Measurements from ENCODE around the gene RNF111.
"Not testable (repeated sequence)": the region's sequence is repeated elsewhere in the genome, so short reads cannot be mapped to it uniquely, and the experiment has no call there.

Gene RNF111

DNA sequence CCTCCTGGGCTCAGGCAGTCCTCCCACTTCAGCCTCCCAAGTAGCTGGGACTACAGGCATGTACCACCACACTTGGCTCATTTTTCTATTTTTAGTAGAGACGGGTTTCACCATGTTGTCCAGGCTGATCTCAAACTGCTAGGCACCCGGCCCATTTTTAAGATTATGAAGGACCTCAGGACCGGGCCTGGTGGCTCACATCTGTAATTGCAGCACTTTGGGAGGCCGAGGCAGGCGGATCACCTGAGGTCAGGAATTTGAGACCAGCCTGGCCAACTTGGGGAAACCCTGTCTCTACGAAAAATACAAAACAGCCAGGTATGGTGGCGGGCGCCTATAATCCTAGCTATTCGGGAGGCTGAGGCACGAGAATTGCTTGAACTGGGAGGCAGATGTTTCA is 12.8 kb downstream of the RNF111 start:
- DNase-seq, result not testable (repeated sequence)

DNA sequence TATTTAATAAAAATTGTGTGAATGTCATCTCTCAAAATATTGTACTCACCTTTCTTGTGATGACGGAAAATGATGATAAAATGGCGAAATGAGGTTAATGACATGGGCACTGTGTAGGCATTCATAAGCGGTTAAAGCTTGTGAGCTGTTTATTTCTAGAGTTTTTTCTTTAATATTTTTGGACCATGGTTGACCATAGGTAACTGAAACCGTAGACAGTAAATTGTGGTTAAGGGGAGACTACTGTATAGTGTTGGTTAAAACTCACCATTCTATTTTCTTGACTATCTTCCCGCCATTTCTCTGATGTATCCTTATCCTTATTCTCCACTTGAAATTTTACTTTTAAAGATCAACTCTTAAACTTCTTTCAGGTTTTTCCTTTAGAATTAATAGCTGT is 14.5 kb downstream of the RNF111 start:
- no peak for DNase-seq

DNA sequence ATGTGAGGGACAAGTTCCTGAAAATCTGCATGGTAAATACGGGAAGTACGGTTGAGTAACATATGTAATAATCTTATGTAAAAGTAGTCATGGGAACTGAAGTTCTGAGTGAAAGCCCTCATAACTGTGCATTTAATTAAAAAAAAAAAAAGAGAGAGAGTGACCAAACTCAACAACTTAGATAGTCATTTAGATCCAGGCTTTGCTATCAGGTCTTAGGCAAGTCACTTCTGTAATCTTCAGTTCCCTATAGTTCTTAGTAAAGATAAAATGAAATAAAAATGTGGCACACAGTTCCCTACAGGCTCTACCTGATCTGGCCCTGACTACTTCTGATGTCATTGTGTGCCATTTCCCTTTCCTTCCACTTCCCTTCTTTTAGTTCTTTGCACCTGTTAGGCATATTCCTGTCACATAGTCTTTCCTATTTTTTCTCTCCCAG is 15.0 kb downstream of the RNF111 start:
- DNase-seq, result peak; percentile 40 to 95 (median 66)

DNA sequence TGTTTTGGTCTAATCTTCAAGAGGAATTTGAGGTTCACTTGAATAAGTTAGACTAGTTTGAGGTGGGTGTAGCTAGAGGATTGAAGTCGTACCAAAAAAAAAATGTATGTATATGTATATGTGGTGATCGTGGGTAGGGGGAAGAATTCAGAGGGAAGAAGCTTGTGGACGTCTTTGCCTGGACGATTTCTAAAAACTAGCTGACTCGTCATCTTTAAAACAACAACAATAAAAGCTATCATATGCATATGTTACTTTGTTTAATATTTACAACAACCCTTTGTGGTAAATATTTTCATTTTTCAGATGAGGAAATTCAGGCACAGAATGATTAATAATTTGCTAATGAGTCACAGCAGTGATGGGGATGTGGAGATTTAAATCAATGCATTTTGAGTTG is 18.1 kb downstream of the RNF111 start:
- no peak for DNase-seq

DNA sequence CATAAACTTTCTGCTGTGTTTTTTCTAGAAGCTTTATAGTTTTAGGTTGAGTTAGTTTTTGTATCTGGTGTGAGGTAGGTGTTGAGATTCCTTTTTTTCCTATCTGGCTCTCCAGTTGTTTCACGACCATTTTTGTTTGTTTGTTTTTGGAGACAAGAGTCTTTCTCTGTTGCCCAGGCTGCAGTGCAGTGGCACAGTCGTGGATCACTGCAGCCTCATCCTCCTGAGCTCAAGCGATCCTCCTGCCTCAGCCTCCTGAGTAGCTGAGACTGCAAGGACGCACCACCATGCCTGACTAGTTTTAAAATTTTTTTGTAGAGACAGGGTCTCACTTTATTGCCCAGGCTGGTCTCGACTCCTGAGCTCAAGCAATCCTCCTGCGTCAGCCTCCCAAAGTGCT is 20.6 kb downstream of the RNF111 start:
- DNase-seq, result no peak

DNA sequence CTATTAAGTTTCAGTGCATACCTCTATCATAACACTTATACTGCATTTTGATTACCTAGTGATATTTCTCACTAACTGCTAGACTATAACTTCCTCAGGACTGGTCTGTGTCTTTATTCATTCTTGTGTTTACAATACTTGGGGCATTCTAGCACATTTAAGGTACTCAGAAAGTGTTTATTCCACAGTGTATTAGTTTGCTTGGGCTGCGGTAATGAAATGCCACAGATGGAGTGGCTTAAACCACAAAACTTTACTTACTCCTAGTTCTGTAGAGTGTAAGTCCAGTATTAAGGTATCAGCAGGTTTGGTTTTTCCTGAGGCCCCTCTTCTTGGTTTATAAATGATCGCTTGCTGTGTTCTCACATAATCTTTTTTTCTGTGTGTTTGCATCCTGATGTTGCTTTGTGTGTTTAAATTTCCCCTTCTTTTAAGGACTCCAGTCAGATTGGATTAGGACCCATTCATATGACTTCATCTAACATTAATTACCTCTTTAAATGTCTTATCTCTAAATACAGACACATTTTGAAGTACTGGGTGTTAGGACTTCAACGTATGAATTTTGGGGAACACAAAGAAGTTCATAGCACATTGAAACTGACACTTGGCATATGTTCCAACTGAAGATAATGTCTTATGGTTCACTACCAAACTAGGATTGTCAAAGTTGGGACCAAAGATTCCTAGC is 23.9 kb downstream of the RNF111 start:
- DNase-seq, result no peak

DNA sequence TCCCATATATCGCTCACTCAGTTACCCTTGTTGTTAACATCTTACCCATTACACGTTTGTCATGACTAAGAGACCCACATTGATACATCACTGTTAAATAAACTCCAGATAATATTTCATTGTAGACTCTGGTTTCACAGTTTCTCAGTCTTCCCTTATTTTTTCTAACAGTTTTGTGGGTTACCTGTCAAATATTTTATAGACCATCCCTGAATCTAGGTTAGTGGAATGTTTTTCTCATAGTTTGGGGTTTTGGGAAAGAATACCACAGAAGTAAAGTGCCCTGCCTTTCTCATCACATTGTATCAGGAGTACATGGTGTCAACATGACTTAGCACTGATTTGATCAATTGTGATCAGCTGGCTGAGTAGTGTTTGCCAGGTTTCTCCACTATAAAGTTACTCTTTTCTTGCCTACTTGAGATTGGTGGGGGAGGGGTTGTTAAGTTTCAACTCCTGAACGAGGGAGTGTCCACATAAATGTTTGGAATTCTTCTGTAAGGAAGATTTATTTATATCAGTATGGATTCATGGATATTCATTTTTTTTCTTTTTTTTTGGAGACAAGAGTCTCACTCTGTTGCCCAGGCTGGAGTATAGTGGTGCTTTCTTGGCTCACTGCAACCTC is 25.9 kb downstream of the RNF111 start:
- DNase-seq, result no peak

DNA sequence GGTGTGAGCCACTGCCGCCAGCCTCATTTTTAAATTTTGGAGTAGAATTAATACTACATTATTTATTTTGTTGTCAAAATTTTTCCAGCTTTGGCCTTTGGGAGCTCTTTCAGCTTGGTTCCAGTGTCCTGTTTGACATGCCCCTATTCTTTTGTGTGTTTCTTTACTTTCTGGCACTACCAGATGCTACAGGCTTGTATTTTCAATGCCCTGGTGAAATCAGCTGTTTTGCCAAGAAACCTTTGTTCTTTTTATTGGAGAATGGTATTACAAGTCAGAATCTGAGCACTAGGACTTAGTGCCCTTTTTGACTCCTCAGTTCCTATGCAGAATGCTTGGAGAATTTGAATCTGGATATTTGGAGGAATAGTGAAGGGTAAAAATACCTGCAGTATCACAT is 26.6 kb downstream of the RNF111 start:
- DNase-seq, result no peak

DNA sequence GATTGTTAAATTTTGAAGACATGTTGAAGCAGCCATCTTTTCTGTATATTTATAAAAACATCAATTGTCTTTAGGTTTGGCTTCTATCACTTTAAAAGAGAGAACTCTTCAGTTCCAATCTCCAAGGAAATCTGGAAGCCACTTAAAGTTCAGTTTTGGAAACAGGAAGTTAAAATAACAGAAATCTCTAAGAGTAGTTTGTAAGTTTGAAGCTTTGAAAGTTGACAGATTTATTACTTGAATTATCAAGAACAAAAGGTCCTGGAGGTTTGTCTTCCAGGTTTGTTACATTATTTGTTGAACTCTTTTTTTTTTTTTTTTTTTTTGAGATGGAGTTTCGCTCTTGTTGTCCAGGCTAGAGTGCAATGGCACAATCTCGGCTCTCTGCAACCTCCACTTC is 30.0 kb downstream of the RNF111 start:
- peak in 2 of 4 experiments; percentile 30 to 47 for DNase-seq

DNA sequence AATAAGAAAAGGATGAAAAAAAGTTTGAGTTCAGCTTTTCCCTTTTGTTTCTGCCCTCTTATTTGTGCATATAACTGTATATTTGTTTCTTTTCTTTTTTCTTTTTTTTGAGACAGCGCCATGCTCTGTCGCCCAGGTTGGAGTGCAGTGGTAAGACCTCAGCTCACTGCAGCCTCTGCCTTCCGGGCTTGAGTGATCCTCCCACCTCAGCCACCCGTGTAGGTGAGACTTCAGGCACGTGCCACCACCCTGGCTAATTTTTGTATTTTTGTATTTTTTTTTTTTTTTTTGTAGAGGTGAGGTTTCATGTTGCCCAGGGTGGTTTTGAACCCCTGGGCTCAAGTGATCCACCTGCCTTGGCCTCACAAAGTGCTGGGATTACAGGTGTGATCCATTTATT is 31.4 kb downstream of the RNF111 start:
- DNase-seq, result no peak

DNA sequence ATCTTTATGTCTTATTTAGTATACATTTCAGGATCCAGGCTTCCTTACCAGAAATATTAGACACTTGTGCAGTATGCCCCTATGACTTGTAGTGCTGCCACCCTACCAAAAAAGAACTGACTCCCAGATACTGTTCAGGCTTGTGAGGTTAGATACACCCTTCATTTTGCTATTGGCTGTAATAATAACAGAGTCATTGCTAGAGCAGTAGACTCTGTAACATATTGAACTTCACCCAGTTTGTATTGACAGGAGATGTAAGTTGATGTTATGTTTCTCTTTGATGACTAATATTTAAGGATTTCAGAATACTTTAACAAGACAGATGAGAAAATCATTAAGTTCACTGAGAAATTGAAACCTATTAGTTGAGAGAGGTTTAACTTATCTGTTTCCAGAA is 32.9 kb downstream of the RNF111 start:
- no peak for DNase-seq

DNA sequence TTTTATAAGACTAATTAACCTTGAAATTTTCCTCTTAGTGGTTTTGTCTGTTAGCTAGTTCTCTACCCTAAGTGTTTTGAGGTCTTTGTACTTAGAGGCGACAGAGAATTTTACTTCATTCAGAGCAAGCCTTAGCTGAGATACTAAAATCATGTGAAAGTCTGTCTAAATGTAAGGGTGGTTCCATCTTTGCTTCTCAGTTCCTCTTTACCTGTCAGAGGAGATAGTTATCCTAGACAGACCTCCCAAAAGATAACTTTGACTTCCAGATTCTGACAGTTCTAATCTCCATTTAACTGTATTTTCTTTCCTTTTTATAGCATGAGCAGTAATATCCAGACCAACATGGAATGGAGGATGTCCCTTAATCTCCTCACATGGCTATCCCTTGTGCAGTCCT is 34.7 kb downstream of the RNF111 start:
- no peak for DNase-seq

DNA sequence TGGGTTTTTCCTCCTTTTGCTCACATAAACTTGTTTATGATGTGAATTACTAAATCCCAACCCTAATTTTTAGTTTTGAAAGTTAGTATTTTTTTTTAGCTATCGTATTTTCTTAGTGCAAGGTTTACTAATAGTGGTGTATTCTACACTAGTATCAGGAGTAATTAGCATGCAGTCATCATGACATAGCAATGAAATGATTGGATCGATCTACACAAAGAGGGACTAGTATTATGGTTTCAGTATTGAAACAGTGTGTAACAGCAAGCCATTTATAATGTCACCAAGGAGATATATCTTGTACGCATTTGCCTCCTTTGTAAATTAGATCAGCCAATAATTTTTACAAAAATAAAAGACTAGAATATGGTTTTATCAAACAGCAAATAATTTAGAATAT is 38.7 kb downstream of the RNF111 start:
- DNase-seq, result no peak

DNA sequence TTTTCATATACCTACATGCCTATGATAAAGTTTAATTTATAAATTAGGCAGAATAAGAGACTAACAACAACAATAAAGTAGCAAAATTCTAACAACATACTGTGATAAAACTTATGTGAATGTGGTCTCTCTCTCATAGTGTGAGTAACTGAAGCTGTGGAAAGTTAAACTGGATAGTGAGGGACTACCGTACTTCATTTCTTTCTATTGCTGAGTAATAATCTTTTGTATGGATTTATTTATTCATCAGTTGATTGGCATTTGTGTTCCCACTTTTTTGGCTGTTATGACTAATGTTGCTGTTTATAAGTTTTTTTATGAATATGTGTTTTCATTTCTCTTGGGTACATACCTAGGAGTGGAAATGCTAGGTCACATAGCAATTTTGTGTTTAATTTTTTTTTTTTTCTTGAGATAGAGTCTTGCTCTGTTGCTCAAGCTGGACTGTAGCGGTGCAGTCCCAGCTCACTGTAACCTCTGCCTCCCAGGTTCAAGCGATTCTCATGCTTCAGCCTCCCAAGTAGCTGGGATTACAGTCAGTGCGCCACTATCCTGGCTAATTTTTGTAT is 41.0 kb downstream of the RNF111 start:
- no peak for DNase-seq

DNA sequence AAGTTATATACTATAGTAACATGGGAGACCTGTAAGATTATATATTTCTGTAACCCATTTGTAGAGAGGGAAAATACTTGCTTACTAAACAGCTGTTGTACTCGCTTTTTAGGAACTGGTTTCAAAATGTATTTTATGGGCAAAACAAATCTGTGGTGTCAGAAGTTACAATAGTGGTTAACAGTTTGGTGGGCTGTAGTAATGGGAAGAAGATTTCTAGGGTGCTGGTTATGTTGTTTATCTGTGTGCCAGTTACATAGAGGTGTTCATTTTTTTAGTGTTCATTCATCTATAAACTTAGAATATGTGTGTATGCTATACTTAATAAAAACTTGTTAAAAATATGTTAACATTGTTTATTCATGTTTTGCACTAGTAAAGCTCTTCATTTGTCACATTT is 42.1 kb downstream of the RNF111 start:
- no peak for DNase-seq

DNA sequence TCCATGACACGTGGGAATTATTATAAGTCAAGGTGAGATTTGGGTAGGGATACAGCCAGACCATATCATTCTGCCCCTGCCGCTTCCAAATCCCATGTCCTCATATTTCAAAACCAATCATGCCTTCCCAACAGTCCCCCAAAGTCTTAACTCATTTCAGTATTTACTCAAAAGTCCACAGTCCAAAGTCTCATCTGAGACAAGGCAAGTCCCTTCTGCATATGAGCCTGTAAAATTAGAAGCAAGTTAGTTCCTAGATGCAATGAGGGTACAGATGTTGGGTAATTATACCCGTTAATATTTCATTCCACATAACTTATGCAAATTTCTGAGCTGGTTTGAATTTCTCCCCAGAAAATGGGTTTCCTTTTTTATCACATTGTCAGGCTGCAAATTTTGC is 47.7 kb downstream of the RNF111 start:
- no peak for DNase-seq

DNA sequence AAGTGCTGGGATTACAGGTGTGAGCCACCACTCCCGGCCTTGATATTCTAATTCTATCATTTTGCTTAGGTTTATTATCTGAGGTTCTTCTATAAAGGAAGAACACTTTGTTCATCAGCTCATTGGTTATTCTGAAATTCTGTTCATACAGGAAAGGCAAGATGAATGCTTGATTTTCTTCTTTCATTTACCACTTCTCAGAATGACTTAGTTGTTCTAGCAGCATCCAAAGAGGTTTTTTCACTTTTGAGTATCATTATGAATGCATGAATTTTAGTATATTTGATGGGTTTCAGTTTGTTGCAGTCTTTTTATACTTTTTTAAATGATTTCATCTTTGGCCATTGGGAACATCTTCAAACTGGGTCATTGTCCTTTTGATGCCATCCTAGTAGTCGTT is 51.8 kb downstream of the RNF111 start:
- DNase-seq, result no peak

DNA sequence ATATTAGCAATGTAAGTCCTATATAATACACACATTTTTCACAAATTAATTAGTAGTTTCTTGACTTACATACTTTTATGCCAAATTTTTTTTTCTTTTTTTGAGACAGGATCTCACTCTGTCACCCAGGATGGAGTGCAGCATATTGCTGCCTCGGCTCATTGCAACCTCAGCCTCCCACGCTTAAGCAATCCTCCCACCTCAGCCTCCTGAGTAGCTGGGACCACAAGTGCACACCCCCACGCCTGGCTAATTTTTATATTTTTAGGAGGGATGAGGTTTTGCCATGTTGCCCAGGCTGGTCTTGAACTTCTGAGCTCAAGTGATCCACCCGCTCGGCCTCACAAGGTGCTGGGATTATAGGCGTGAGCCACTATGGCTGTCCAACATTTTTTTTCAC is 54.6 kb downstream of the RNF111 start:
- DNase-seq, result peak in 3 of 4 experiments; percentile 8 to 24 (median 22)

DNA sequence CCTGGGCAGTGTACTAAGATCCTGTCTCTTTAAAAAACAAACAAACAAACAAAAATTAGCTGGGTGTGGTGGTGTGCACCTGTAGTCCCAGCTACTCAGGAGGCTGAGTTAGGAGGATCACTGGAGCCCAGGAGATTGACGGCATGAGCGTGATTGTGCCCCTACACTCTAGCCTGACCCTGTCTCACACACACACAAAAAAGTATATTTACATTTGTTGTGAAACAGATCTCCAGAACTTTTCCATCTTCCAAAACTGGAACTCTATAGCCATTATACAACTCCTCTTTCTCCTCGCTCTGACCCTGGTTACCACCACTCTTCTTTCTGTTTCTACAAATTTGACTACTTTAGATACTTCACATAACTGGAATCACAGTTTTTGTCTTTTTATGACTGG is 61.4 kb downstream of the RNF111 start:
- no peak for DNase-seq

DNA sequence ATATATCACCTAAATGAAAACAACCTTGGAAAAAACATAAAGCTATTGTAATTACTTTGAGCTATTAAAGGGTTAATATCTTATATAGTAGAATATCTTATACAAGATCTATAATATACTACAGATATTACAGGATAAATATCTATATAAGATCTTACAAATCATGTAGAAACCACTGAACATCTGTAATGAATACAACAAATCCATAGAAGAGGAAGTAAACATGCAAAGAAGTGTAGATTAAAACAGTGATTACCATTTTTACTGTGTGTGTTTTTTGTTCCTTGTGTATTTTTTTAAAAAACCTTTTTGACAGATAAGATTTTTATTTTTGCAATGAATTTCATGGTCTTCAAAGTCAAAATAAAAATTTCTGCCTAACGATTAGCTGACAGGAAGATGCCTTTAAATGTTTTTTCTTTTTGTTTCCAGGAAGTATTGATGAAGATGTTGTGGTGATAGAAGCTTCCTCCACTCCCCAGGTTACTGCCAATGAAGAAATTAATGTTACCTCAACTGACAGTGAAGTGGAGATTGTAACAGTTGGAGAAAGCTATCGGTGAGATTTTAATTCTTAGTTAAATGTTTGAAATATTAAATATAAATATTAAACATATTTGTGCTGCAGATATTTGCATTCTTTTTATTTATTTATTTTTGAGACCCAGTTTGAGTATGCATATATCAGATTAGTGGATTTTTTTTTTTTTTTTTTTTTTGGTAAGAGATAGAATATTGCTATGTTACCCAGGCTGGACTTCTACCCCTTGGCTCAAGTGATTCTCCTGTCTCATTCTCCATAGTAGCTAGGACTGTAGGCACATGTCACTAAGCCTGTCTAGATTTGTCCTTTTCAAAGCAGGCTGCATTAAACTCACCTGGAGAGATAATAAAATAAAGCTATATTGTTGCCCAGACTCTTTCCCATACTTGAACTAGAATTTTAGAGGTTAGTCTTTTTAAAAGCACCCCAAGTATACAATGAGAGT is 64.7 kb downstream of the RNF111 start:
- DNase-seq, result peak in 1 of 4 experiments; percentile 5

DNA sequence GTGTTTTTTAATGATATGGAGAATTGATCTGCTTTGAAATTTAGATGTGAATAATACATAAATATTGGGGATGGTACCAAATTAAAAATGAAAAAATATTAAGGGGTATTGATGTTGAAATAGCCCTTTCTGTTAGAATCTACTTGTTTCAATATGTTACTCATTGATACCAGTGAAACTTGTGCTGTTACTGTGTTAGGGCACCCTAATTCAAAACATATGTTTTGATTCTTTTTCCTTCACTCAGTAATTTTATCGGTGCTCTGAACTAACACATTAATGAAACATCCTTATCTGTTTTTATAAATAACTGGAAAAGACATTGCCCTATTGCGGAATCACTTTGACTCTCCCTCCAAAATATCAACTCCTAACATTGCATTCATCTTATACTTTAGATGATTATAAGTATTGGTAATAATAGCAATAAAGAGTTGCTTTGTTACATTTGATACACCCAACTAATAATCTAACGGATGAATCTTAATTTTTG is 65.5 kb downstream of the RNF111 start:
- no peak for DNase-seq

DNA sequence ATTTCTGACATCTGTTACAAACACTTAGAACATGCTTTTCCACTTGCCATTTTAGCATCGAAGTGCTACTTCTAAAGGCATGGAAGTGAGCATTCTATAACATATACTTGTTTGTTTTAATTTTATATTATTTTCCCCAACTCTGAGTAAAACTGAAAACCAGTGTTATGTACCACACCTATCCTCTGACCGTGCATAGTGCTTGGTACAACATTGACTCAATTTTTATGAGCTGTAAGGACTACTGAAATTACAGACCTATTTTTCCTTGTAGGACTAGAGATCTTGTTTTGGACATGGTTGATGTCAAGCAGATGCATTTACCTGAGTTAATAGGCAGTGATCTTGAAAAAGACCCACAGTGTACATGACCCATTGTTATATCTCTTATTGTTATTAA is 66.0 kb downstream of the RNF111 start:
- DNase-seq, result no peak

DNA sequence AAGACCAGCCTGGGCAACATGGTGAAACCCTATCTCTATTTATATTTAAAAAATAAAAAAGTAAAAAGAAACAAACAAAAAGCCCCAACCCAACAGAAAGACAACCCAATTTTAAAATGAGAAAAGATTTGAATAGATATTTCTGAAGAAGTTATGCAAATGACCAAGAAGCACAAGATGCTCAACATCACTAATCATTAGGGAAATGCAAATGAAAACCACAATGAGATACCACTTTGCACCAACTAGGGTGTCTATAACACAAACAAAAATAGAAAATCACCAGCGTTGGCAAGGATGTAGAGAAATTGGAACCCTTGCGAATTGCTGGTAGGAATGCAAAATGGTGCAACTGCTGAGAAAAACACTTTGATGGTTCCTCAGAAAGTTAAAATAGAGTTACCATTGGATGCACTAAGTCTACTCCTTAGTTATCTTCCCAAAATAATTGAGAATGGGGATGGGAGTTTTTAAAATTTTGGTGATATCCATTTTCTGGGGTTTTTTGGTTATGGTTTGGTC is 71.7 kb downstream of the RNF111 start:
- no peak for DNase-seq
